EL (cell line): Measurements from ENCODE around the gene ACTR3.

Experiments
- DNase-seq: peaks from one replicate; pipeline ENCODE4 v3.0.0-alpha.2; 2016

Gene ACTR3

DNA sequence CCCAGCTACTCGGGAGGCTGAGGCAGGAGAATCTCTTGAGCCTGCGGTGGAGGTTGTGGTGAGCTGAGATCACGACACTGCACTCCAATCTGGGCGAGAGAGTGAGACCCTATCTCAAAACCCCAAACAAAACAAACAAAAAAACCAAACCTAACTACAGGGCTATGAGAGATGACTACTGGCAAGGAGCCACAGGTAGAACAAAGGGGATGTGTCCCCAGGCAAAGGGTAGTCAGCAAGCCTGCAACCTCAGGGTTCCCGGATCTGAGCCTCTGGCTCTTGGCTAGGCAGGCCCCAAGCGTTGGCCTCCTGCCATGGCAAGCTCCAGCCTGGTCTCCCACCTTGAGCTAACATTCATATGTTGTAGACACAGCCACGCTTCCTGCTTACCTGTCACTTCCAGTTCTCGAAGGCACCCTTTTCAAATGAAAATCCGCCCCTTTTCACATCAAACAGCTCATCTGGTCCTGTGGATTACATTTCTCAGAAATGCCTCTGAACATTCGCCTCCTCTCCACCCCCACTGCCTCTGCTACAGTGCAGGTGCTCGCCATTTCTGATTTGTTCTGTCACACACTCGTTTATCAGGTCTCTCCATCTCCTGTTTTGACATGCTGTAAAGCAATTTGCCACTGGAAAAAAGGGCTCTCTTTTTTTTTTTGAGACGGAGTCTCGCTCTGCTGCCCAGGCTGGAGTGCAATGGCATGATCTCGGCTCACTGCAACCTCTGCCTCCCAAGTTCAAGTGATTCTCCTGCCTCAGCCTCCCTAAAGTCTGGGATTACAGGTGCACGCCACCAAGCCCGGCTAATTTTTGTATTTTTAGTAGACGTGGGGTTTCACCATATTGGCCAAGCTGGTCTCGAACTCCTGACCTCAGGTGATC, 13.1 kb upstream of the ACTR3 start:
- DNase-seq = no peak

DNA sequence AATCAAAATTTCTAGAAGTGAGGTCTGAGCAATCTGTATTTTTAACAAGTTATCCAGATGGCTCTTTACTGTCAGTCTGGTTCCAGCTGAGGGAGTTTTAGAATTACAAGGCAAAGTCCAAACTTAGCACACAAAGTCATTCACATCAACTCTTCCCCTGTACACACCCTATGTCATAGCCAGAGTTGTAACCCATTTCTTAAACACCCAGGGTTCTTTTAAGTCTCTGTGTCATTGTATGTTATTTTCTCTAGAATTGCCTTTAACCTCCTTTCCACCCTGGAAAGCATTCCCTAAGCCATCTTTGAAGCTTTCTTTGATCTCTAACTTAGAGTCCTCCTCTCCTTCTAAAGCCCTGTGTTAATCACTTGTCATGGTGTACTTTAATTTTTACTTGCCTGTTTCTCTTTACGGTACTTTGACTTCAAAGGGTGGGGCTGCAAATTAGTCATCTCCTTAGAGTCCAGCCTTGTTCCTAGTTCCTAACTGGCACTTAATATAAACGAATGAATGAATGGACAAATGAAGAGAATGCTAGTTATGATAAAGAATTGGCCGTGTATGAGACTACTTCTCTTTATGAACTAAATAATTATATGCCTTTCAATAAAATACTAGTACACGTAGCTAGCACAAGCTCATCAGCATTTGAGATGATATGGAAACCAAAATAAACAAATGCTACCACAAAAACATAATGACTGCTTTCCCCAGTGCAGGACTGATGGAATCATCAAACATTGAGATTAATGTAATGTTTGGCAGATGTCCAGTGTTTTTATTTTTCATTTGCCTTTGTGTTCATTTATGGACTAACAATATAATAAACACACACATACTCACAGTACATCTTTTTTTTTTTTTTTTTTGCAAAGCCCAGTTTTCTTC, 11.9 kb upstream of the ACTR3 start:
- DNase-seq = peak; percentile 57

DNA sequence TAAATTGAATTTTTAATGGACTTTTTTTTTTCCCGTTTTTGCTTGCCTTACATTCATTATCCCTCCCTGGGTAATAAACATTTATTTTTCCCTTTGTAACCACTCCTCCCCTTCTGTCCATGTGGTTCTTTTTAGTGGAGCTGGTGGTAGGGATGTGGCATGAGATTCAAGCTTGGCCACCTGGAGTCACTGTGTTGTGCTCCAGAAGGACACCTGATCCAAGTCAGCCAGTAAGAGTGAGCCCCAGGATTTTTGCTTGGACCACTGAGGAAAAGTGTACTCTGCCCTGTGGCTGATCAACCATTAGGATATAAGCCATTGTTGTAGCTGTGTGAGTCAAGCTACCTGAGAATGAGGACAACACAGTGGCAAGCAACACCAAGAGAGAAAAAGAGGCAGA, 11.1 kb upstream of the ACTR3 start:
- DNase-seq = no peak

DNA sequence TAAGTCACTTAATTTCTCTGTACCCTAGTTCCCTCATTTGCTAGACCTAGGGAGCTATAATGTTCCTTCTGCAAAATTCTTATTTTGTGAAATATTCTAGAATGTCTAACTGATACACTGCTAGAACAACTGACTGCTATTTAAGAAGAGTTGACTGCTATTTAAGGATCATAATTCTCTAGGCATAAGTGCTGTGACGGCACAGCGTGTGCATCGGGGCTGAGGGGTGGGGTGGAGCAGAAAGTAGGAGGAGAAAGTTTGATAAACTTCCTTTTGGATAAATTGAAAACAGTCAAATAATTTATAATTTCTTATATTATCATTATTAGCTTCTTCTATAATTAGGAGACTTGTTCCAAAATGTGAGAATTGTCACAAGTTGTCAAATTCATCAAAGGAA, 10.4 kb upstream of the ACTR3 start:
- no peak for DNase-seq

DNA sequence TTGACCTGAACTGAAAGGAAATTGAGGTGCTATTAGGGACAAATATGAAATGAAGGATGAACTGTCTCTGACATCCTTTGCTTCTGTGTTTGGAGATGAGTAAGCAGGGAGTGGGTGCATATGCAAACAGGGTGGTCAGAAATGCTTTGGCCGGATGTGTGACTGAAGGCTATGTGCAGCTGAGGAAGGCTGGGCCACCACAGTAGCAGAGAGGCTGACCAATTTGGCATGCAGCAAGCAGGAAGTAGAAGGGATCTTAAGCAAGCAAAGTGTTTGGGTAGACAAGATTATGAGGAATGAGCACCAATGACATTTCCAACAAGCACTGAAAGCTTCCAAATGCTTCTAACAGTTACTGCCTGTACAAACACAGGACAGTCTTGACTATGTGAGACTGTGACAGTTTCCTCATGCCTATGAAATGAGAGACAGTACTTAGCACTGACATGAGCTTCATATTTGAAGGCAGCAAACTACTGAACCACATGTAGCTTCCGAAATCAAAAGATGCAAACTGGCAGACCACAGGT, 3.3 kb upstream of the ACTR3 start:
- DNase-seq = peak; percentile 94

DNA sequence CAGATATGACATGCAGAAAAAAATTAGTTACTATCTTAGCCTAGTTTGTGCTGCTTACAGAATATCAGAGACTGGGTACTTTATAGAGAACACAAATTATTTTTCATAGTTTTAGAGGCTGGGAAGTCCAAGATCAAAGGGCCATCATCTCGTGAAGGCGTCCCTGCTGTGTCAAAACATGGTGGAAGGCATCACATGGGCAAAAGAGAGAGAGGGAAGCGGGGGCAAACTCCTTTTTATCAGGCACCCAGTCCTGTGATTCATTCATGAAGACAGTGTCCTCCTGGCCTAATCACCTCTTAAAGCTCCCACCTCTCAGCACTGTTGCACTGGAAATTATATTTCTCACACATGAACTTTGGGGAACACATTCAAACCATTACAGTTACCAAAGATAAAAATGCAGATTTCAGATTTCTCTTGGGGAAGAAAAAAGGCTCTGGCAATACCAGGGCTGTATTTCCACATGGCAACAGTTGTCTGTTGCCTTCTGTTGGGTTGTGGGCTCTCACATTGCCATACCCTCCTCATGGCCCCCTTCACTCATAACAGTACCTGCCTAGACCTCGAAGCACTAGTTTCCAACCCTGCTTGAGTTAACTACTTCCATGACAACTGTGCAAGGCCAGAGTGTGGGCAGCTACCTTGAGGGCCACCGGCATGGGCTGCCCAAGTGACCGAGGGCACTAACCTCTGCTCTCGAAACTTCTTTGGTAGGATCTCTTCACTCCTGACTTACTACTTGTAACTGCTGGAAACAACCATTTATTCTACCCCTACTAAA, 2.7 kb upstream of the ACTR3 start:
- DNase-seq = no peak

DNA sequence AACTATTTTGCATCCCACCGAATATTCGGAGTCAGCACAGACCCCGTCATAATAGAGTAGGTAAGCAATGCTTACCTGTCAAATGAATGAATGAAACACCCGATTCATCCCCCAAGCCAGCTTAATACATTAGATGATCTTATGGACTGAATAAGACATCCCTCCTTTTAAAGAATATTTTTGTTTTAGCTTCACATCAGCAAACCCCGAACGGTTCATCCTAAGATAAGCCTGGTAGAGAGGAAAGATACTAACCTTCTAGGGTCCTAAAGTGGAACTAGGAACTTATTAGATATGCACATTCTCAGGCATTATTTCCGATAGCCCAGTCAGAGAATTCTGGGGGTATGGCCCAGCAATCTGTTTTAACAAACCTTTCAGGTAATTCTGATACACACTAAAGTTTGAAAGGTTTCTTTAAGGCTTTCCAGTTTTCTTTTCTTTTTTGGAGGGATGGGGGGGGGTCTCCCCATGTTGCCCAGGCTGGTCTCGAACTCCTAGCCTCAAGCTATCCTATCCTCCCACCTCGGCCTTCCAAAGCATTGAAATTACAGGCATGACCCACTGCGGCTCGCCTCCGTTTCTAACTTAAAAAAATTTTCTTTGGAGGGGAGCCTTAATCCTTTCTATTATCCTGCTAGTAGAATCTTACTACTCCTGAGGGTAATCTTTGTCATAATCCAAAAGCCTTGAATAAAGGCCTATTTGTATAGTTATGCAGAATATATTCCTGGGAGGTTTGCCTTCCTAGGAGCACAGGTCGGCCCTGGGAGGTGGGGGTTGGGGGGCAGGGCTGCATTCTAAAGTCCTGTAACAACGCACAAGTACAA, 1.0 kb upstream of the ACTR3 start:
- no peak for DNase-seq

DNA sequence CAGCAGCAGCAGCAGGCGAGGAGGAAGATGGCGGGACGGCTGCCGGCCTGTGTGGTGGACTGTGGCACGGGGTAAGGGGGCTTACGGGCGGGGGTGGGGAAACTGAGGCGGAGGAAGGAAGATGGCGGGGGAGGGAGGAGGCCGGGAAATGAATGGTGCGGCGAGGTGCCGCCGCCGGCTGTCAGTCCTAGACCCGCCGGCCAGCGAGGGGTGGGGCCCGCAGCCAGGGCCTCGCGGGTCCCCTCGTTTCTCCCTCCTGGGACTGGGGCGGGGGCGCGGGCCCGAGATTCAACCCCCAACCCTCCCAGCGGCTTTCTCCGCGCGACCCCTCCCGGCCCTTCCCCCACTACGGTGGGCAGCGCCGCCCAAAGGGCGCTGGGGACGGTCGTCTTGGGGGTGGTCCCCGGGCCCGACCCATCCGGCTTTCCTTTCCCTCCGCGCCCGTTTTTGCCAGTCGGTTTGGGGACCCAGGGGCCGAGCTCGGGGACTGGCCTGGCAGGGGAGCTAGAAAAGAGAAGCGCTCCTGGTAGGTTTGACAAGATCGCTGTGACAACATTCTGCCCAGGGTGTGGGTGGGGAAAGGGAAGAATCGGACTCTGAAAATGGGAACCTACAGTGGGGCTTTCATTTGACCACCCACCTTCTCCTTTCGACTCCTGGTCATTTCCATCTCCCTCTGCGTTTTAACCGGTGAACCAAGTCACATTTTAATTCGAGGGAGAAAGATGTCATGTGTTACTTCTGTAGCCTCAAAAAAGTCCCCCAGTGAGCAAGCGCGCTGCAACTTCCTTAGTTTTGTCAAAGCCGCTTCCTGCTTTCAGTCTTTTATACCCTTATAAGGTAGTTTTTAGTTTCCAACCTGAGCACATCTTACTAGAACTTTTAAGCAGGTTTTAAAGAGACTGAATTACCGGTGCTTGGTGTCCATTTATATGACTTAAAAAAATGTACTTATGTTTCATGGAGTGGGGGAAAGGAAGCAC, 655 bp downstream of the ACTR3 start:
- peak; percentile 74 for DNase-seq

DNA sequence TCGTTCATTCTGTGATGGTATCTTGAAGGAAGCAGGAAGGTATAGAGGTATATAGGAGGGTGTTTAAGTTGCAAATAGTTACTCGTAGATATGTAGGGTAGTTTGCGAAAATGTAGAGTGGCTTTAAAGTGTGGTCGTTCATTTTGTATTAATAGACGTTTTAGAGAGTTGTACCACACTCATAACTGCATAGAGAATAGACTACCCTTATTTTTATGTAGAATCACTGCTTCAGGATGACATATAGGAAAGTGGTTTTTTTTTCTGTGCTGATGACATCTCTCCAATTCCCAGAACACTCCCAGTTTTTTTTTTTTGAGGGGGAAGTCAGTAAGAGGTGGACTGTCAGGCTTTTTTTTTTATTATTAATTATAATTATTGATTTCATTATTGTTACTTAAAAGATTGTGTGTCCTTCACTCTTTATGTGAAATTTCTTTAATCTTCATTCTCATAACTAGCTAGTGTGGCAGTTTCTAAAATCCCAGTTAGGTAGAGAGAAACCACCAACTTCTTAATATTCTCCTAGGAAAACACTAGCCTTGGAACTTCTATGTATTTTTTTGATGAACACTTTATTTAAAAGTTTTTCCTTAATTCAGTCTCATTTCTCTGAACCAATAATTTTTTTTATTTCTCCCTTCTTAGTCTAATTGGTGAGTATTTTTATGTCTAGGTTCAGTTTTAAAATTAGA, 1.5 kb downstream of the ACTR3 start:
- peak; percentile 18 for DNase-seq

DNA sequence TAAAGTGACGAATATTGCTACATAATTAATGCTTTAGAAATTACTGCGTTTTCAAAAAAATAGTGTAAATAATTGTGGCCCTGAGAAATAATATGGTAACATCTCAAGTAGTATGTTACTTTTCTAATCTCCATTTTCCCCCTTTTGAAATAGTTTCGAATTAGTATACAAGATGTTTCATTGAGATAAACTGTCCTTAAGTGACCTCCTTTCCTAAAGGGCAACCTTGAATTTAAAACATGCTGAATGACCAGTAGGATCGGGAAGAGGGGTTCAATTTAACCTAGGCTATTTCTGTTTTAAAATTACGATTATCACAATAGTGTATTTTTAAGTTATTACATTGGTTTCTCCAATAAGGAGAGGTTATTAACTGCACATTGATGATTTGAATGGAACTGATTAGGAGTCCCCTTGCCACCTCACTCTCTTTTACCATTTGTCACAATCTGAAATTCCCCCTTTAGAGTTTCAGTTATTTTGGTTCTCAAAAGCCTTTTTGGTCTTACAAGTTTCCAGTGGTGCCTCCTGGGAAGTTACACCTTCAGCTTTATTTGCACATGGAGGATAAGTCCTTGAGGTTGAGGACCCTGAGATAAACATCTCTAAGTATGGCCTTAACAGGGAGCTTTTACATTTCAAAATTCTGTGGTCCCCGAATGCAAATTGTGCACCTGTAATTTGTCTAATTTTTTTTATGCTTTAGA, 2.3 kb downstream of the ACTR3 start:
- DNase-seq = no peak

DNA sequence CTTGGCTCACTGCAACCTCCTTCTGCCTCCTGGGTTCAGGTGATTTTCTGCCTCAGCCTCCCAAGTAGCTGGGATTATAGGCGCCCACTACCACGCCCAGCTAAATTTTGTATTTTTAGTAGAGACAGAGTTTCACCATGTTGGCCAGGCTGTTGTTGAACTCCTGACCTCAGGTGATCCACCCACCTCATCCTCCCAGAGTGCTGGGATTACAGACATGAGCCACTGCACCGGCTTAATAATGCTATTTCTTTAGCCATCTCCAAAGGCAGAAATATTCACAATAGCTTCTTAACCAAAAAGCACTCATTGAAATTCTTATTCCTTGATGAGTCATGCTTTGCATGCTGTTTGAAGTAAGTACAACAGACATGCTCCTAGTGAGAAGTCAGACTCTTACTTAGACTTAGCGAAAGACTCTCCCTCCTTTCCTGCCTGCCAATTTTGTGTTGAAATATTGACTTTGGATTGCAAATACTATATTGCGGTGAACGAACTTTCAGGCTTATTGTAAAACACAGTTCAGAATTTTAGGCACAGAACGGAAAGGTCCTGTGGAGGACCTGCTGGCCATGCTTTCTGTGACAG, 4.4 kb downstream of the ACTR3 start:
- peak; percentile 87 for DNase-seq

DNA sequence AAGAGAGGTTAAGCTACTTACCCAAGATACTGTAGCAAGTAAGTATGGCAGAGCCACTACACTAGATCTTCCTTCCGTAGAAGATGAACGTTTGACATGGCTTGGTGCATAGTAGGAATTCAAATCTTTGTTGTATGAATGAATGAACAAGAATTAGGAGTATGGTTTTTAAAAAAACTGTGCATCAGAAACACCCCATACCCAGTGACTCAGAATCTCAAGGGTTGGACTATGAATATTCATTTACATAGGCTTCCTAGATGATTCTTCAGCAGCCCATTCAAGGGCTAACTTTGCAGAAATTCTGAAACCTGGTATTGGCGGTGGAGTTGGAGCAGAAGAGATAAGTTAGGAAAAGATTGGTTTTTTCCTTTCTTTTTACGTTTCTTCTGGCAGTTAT, 5.4 kb downstream of the ACTR3 start:
- peak; percentile 19 for DNase-seq

DNA sequence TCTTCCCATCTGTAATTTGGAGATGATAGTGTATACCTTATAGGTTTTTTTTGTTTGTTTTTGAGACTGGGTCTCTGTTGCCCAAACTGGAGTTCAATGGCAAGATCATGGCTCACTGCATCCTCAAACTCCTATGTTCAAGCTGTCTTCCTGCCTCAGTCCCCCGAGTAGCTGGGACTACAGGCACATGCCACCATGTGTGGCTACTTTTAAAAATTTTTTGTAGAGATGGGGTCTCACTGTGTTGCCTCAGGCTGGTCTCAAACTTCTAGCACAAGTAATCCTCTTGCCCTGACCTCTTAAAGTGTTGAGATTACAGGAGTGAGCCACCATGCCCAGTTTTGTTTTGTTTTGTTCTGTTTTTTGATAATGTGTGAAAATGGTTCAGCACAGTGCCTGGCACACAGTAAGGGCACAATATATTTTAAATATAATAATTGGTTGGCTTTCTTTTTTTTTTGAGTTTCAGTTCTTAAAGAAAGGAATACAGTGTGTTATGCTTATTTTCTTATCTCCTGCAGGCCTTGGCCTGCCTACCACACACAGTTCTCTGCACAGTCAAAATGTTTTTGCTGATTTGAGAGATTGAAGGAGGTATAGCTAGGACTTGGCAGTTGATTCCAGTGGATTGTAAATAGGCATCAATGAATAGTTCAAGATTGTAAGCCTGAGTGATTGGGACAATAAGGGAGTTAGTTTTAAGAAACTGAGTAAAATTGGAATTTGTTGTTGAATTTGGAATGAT, 6.1 kb downstream of the ACTR3 start:
- DNase-seq = no peak

DNA sequence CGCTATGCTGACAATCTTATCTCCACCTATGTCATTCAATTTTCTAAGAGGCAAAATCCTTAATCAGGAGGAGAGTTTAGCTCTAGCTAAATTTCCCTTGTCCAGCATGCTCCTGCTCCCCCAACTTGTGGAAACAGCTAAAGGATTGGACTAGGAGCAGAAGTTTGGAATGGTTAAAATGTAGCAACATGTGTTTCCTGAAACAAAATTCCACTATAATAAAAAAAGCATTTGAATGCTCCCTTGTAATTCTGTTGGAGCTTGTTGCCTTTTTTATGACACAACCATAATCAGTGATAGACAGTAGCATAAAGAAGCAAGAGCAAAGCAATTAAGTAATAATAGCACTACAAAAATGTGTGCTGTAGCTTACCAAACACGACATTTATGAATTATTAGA, 6.9 kb downstream of the ACTR3 start:
- DNase-seq = peak; percentile 32

DNA sequence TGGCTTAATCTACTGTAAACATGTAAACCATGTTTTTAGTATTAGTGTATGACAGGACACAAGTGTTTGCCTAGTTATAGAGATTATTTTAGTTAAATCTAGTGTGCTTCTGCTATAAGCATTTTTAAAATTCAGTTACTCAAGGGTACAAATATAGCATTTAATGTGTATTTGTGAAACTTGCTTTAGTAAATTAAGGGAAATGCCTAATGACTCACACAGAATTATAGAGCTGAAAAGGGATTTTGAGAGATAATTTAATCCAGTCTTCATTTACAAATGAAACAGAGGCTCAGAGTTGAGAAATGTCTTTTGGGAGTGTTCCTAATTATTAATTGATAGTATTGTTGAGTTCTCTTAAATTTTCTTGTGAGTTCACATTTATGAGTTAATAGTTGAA, 8.2 kb downstream of the ACTR3 start:
- DNase-seq = no peak

DNA sequence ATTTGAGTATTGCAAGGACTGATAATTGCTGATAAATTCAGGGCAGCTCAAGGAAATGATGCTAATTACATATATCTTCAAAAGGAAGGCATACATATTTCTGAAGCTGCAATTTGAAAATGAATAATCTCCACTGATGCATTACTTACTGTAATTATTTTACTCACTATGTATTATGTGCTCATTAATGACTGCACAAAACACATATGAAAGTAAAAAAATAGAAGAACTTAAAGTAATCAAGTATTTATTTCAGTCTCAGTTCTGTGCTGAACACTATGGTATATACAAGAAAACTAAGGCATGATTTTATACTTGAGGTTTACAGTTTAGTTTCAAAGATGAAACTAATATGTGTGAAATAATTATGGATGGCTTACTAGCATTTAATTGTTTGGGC, 9.3 kb downstream of the ACTR3 start:
- no peak for DNase-seq

DNA sequence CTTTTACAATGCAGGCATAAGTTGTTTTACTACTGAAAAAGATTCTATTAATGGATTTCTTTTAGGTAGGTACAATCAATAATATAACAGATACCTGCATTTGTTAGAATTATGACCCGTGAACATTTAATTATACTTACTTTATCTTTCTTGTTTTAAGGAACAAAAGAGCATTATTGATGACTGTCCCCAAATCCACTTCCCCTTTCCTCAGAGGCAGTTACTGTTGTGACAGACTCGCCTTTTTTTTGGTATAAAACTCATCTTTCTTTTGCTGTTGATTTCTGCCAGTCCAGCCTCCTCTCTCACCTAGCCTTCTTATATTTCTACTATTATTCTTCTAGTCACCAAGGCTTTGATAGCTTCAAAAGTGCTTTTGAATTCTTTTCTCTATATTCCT, 12.1 kb downstream of the ACTR3 start:
- no peak for DNase-seq

DNA sequence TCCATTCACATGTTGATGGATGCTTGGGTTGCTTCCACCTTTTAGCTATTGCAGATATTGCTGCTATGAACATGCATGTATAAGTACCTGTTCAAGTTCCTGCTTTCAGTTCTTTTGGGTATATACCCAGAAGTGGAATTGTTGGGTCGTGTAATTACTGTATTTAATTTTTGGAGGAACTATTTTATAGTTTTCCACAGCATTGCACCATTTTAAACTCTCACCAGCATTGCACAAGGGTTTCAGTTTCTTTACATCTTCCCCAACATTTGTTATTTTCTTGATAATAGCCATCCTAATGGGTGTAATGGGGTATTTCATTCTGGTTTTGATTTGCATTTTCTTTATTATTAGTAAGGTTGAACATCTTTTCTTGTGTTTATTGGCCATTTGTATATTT, 16.0 kb downstream of the ACTR3 start:
- DNase-seq = no peak
